Neutrophil (primary cell): ENCODE measurements around the gene AGPAT4.

ENCODE experiments used
- H3K27ac ChIP-seq: fragments of 200-600 bp; sonication (generic); 2 replicates; pipeline ENCODE4 v1.5.1; 2016; ENCODE audit warnings: mild to moderate bottlenecking, moderate library complexity
- H3K27me3 ChIP-seq: fragments of 200-600 bp; sonication (generic); 2 replicates; pipeline ENCODE4 v1.6.0; 2016; ENCODE audit warnings: mild to moderate bottlenecking
- H3K36me3 ChIP-seq: fragments of 200-600 bp; sonication (generic); 2 replicates; pipeline ENCODE4 v1.5.1; 2017
- H3K4me1 ChIP-seq, 2 experiments: fragments of 200-600 bp in 1 of 2; sonication (generic) in 1 of 2; 1 replicate in 1 of 2; 2 replicates in 1 of 2; pipeline versions ENCODE4 v1.5.1 to v1.6.1; 2013 to 2016; ENCODE audit warnings: low read depth in 1 of 2, low read length in 1 of 2, mild to moderate bottlenecking in 1 of 2, moderate library complexity in 1 of 2; ENCODE audit not compliant: control insufficient read depth in 1 of 2, insufficient read depth in 1 of 2
- H3K4me3 ChIP-seq, 2 experiments: fragments of 200-600 bp in 1 of 2; sonication (generic) in 1 of 2; 1 replicate in 1 of 2; 2 replicates in 1 of 2; pipeline ENCODE4 v1.5.1; 2013 to 2016; ENCODE audit warnings: low read depth in 1 of 2, low read length in 1 of 2, mild to moderate bottlenecking in 1 of 2, moderate library complexity in 1 of 2
- H3K9me3 ChIP-seq: fragments of 200-600 bp; sonication (generic); 2 replicates; pipeline ENCODE4 v1.5.1; 2016
- CTCF ChIP-seq: fragments of 200-600 bp; sonication (generic); IDR thresholded peaks from 2 replicates; pipeline ENCODE4 v1.5.1; 2016; ENCODE audit warnings: antibody characterized with exemption

AGPAT4 gene

GRCh38 chr6:161109366-161109765, 164.5 kb downstream of the AGPAT4 start:
- peaks cover 66% of the 10 kb centered on the region for H3K36me3 ChIP-seq
- no peak for TF ChIP-seq CTCF
- H3K9me3 ChIP-seq: no peaks in the 10 kb centered on the region
- H3K27ac ChIP-seq: peak overlapping the region; percentile 15
- peaks cover 11 to 20% of the 10 kb centered on the region in 2 experiments for H3K4me1 ChIP-seq
- no peaks in the 10 kb centered on the region for H3K27me3 ChIP-seq
- no peak overlapping the region for H3K4me3 ChIP-seq

GRCh38 chr6:161108916-161109315, 164.9 kb downstream of the AGPAT4 start:
- H3K27me3 ChIP-seq: no peaks in the 10 kb centered on the region
- peak overlapping the region; percentile 15 for H3K27ac ChIP-seq
- peaks cover 11 to 20% of the 10 kb centered on the region in 2 experiments for H3K4me1 ChIP-seq
- no peak overlapping the region for H3K4me3 ChIP-seq
- peaks cover 63% of the 10 kb centered on the region for H3K36me3 ChIP-seq
- H3K9me3 ChIP-seq: no peaks in the 10 kb centered on the region
- no peak for TF ChIP-seq CTCF

GRCh38 chr6:161107779-161108730, 165.8 kb downstream of the AGPAT4 start:
- H3K27me3 ChIP-seq: no peaks in the 10 kb centered on the region
- H3K4me3 ChIP-seq: no peak overlapping the region
- TF ChIP-seq CTCF: no peak
- H3K36me3 ChIP-seq: peaks cover 65% of the 10 kb centered on the region
- no peak overlapping the region for H3K27ac ChIP-seq
- H3K4me1 ChIP-seq: peaks cover 11 to 20% of the 10 kb centered on the region in 2 experiments
- H3K9me3 ChIP-seq: no peaks in the 10 kb centered on the region

- TF ChIP-seq CTCF: no peak
- Histone ChIP-seq H3K27ac (no peak overlapping the region), H3K9me3 (no peaks in the 10 kb centered on the region), H3K36me3 (peaks cover 56% of the 10 kb centered on the region), H3K4me3 (no peak overlapping the region), H3K27me3 (no peaks in the 10 kb centered on the region), H3K4me1 (peaks cover 11 to 20% of the 10 kb centered on the region in 2 experiments)
Observed at GRCh38 chr6:161105408-161105807, 168.5 kb downstream of the AGPAT4 start.

- no peak overlapping the region for H3K4me3 ChIP-seq
- H3K36me3 ChIP-seq: peaks cover 56% of the 10 kb centered on the region
- H3K27ac ChIP-seq: no peak overlapping the region
- peaks cover 11 to 20% of the 10 kb centered on the region in 2 experiments for H3K4me1 ChIP-seq
- H3K9me3 ChIP-seq: no peaks in the 10 kb centered on the region
- H3K27me3 ChIP-seq: no peaks in the 10 kb centered on the region
- TF ChIP-seq CTCF: no peak
Observed at GRCh38 chr6:161104966-161105365, 168.9 kb downstream of the AGPAT4 start.
